NB4 (cell line): Measurements from ENCODE around the gene PLEKHJ1.

ENCODE experiments used
- DNase-seq: peaks from one replicate; pipeline ENCODE4 v3.0.0; 2010; ENCODE audit warnings: low read depth
- H3K4me3 ChIP-seq: one replicate; pipeline ENCODE4 v1.5.1; 2011; ENCODE audit warnings: mild to moderate bottlenecking, low read depth, low read length, moderate library complexity
- CTCF ChIP-seq: IDR thresholded peaks from one replicate; pipeline ENCODE4 v1.5.1; 2012; ENCODE audit warnings: low read depth, low read length
- MAX ChIP-seq: IDR thresholded peaks from 2 replicates; pipeline ENCODE4 v1.6.1; 2011; ENCODE audit warnings: low read depth, low read length
- MYC ChIP-seq: IDR thresholded peaks from 2 replicates; pipeline ENCODE4 v1.6.1; 2011; ENCODE audit warnings: low read depth, low read length
- POLR2A ChIP-seq: IDR thresholded peaks from 2 replicates; pipeline ENCODE4 v1.6.1; 2011; ENCODE audit warnings: mild to moderate bottlenecking; ENCODE audit not compliant: insufficient read length; ENCODE audit errors: extremely low read depth

Gene PLEKHJ1

GRCh38 chr19:2236064-2236313, 140 bp downstream of the PLEKHJ1 start:
- DNase-seq: no peak
- peak; percentile 80; the same call in 1 of the 2 replicates for TF ChIP-seq MYC
- TF ChIP-seq POLR2A: peak; percentile 59
- TF ChIP-seq MAX: peak; percentile 64; the same call in 1 of the 2 replicates
- no peak for TF ChIP-seq CTCF

GRCh38 chr19:2235381-2236063, 607 bp downstream of the PLEKHJ1 start:
- peak; percentile 28 for DNase-seq
- H3K4me3 ChIP-seq: peak overlapping the region; percentile 73
- TF ChIP-seq MAX: no peak
- TF ChIP-seq CTCF: no peak
- no peak for TF ChIP-seq MYC
- TF ChIP-seq POLR2A: no peak

More at GRCh38 chr19:2236064-2236313, 140 bp downstream of the PLEKHJ1 start:
- peak overlapping the region; percentile 73 for H3K4me3 ChIP-seq

- no peak for DNase-seq
- TF ChIP-seq MYC (no peak), POLR2A (no peak), CTCF (no peak), MAX (no peak)
- H3K4me3 ChIP-seq: peak overlapping the region; percentile 73
Measured at GRCh38 chr19:2234996-2235380, 1.1 kb downstream of the PLEKHJ1 start.

GRCh38 chr19:2233601-2234280, 2.4 kb downstream of the PLEKHJ1 start:
- no peak for DNase-seq
- no peak overlapping the region for H3K4me3 ChIP-seq
- TF ChIP-seq POLR2A (no peak), MAX (no peak), MYC (no peak), CTCF (no peak)

GRCh38 chr19:2232286-2233151, 3.6 kb downstream of the PLEKHJ1 start:
- no peak for TF ChIP-seq MAX
- TF ChIP-seq CTCF: no peak
- peak; percentile 21 for TF ChIP-seq POLR2A
- TF ChIP-seq MYC: no peak
- peak; percentile 47 for DNase-seq
- H3K4me3 ChIP-seq: no peak overlapping the region
